WTC11 (cell line): ENCODE measurements around the gene MORN1. TPM values are rescaled to one million over a fixed set of nuclear protein-coding genes. Genes with fewer than 3 reads are reported as not detected.

Experiments used
- ATAC-seq: fragments of 200-7000 bp; cut with Tn5 transposase; 2 replicates; pipeline ENCODE4 v1.10.0; 2021; ENCODE audit warnings: mild to moderate bottlenecking, moderate library complexity
- CTCF ChIA-PET: fragments of 300-600 bp; sonication (Branson Sonifier 250); formaldehyde crosslinking; loops from one replicate; lab custom pipeline; 2021; ENCODE audit warnings: antibody characterized with exemption; lab: Charles Lee
- POLR2A ChIA-PET: fragments of 350-600 bp; sonication (Branson Sonifier 250); formaldehyde crosslinking; loops from one replicate; lab custom pipeline; 2021; ENCODE audit warnings: antibody characterized with exemption; lab: Charles Lee
- DNase-seq: peaks from one replicate; pipeline ENCODE4 v3.0.0; 2021; ENCODE audit warnings: low spot score
- H3K27ac Mint-ChIP-seq: 2 replicates; pipeline ENCODE4 v1.8.0; 2021; ENCODE audit warnings: mixed read lengths
- H3K27me3 Mint-ChIP-seq: 2 replicates; pipeline ENCODE4 v1.8.0; 2021; ENCODE audit warnings: low read depth, mild to moderate bottlenecking, moderate library complexity, mixed read lengths
- H3K36me3 Mint-ChIP-seq: 2 replicates; pipeline ENCODE4 v1.8.0; 2021; ENCODE audit warnings: mixed read lengths
- H3K4me1 Mint-ChIP-seq: 2 replicates; pipeline ENCODE4 v1.8.0; 2022; ENCODE audit warnings: mixed read lengths
- H3K4me3 Mint-ChIP-seq: 2 replicates; pipeline ENCODE4 v1.8.0; 2021; ENCODE audit warnings: mild to moderate bottlenecking, moderate library complexity, mixed read lengths
- H3K9me3 Mint-ChIP-seq: 2 replicates; pipeline ENCODE4 v1.8.0; 2021; ENCODE audit warnings: mixed read lengths
- AFF4 ChIP-seq: sonication (generic); formaldehyde crosslinking; IDR thresholded peaks from 2 replicates; pipeline ENCODE4 v1.8.1; 2023; ENCODE audit warnings: mild to moderate bottlenecking, missing genetic modification reagents, borderline replicate concordance
- ATF2 ChIP-seq: sonication (generic); formaldehyde crosslinking; IDR thresholded peaks from 2 replicates; pipeline ENCODE4 v1.8.1; 2022; ENCODE audit warnings: low read depth, missing genetic modification reagents, borderline replicate concordance
- CDX4 ChIP-seq: fragments of 250-450 bp; sonication (Bioruptor Pico); IDR thresholded peaks from 2 replicates; pipeline ENCODE4 v1.9.0; 2021; ENCODE audit warnings: moderate library complexity, mild to moderate bottlenecking, inconsistent platforms, borderline replicate concordance
- ELF4 ChIP-seq: sonication (generic); formaldehyde crosslinking; IDR thresholded peaks from 2 replicates; pipeline ENCODE4 v1.8.1; 2022; ENCODE audit warnings: low read depth, mild to moderate bottlenecking, moderate library complexity, missing genetic modification reagents
- FOXK1 ChIP-seq: sonication (generic); formaldehyde crosslinking; IDR thresholded peaks from 2 replicates; pipeline ENCODE4 v1.8.0; 2022; ENCODE audit warnings: mild to moderate bottlenecking, moderate library complexity, missing genetic modification reagents
- GRHL2 ChIP-seq: fragments of 250-450 bp; sonication (Bioruptor Pico); IDR thresholded peaks from 2 replicates; pipeline ENCODE4 v1.8.0; 2022; ENCODE audit warnings: mild to moderate bottlenecking, moderate library complexity; ENCODE audit not compliant: insufficient replicate concordance, severe bottlenecking
- MAX ChIP-seq: sonication (generic); formaldehyde crosslinking; IDR thresholded peaks from 2 replicates; pipeline ENCODE4 v1.8.0; 2022; ENCODE audit warnings: mild to moderate bottlenecking, missing genetic modification reagents
- NFE2L1 ChIP-seq: sonication (generic); formaldehyde crosslinking; IDR thresholded peaks from 2 replicates; pipeline ENCODE4 v1.8.1; 2023; ENCODE audit warnings: missing genetic modification reagents
- PRRX2 ChIP-seq: fragments of 250-450 bp; sonication (Bioruptor Pico); IDR thresholded peaks from 2 replicates; pipeline ENCODE4 v1.8.0; 2021; ENCODE audit warnings: mild to moderate bottlenecking
- RORB ChIP-seq: fragments of 250-450 bp; sonication (Bioruptor Pico); IDR thresholded peaks from 2 replicates; pipeline ENCODE4 v1.9.0; 2021; ENCODE audit warnings: mild to moderate bottlenecking
- SMAD3 ChIP-seq: sonication (generic); formaldehyde crosslinking; IDR thresholded peaks from 2 replicates; pipeline ENCODE4 v1.8.0; 2022; ENCODE audit warnings: missing genetic modification reagents, mild to moderate bottlenecking, borderline replicate concordance
- SMAD4 ChIP-seq: sonication (generic); formaldehyde crosslinking; IDR thresholded peaks from 2 replicates; pipeline ENCODE4 v1.8.0; 2022; ENCODE audit warnings: mild to moderate bottlenecking, missing genetic modification reagents
- SP1 ChIP-seq: sonication (generic); formaldehyde crosslinking; conservative IDR thresholded peaks from 2 replicates; pipeline ENCODE4 v1.8.1; 2022; ENCODE audit warnings: missing genetic modification reagents
- TEAD1 ChIP-seq: sonication (generic); formaldehyde crosslinking; IDR thresholded peaks from 2 replicates; pipeline ENCODE4 v1.8.0; 2022; ENCODE audit warnings: mild to moderate bottlenecking, missing genetic modification reagents
- TP53 ChIP-seq: sonication (generic); formaldehyde crosslinking; IDR thresholded peaks from 2 replicates; pipeline ENCODE4 v1.8.1; 2023; ENCODE audit warnings: mild to moderate bottlenecking, missing genetic modification reagents
- ZNF416 ChIP-seq: fragments of 250-450 bp; sonication (Bioruptor Pico); IDR thresholded peaks from 2 replicates; pipeline ENCODE4 v1.9.0; 2021; ENCODE audit warnings: mild to moderate bottlenecking, inconsistent platforms
- ZNF671 ChIP-seq: fragments of 250-450 bp; sonication (Bioruptor Pico); IDR thresholded peaks from 2 replicates; pipeline ENCODE4 v1.8.0; 2021; ENCODE audit warnings: mild to moderate bottlenecking
- ZSCAN18 ChIP-seq: fragments of 250-450 bp; sonication (Bioruptor Pico); IDR thresholded peaks from 2 replicates; pipeline ENCODE4 v2.1.2; 2022; ENCODE audit warnings: mild to moderate bottlenecking, moderate library complexity
- total RNA-seq: library from RNA; stranded (reverse); gene quantifications from 3 replicates; pipeline ENCODE4 v1.2.3, GENCODE V29; 2021

MORN1 gene
- total RNA-seq, 1 experiment from 2014 or later: 14.5 TPM

- Mint-ChIP-seq H3K4me1 (peaks cover 3% of the 10 kb centered on the region), H3K9me3 (no peaks in the 10 kb centered on the region), H3K36me3 (no peaks in the 10 kb centered on the region), H3K27me3 (no peaks in the 10 kb centered on the region; the same call in 1 of the 2 replicates), H3K27ac (no peak overlapping the region), H3K4me3 (no peak overlapping the region)
- no peak for DNase-seq
- ATAC-seq: no peak
- CTCF ChIA-PET: interaction anchor here (0.7 to 1.7 kb wide), 3 partner anchors 12 to 91 kb away, joined by 3 to 7 read pairs (median 3); no protein-coding TSS in a partner anchor
- POLR2A ChIA-PET: no interaction called here
- TF ChIP-seq TP53: no peak
- no peak for TF ChIP-seq NFE2L1
- no peak for TF ChIP-seq SP1 (CRISPR knock-in tag)
- no peak for TF ChIP-seq TEAD1 (CRISPR knock-in tag)
- TF ChIP-seq AFF4 (CRISPR knock-in tag): no peak
Observed at GRCh38 chr1:2318314-2319278, 72.8 kb downstream of the MORN1 start.

GRCh38 chr1:2317230-2318065 is 73.9 kb downstream of the MORN1 start:
- Mint-ChIP-seq H3K9me3 (no peaks in the 10 kb centered on the region), H3K4me1 (peaks cover 3% of the 10 kb centered on the region), H3K36me3 (no peaks in the 10 kb centered on the region), H3K27ac (peak overlapping the region; percentile 99), H3K4me3 (peak overlapping the region; percentile 39; the same call in 1 of the 2 replicates), H3K27me3 (no peaks in the 10 kb centered on the region; the same call in 1 of the 2 replicates)
- POLR2A ChIA-PET: interaction anchor here (0.6 to 0.7 kb wide), 2 partner anchors 64 to 119 kb away, joined by 3 read pairs; no protein-coding TSS in a partner anchor
- ATAC-seq (peak; percentile 7; the same call in 1 of the 2 replicates), DNase-seq (peak; percentile 45)
- CTCF ChIA-PET: interaction anchor here (1.3 to 8.7 kb wide), 5 partner anchors 11 to 122 kb away, joined by 8 to 98 read pairs (median 28); partner anchors contain the start of genes FAAP20 and SKI
- TF ChIP-seq RORB (CRISPR knock-in tag): no peak
- no peak for TF ChIP-seq ZNF416 (CRISPR knock-in tag)
- TF ChIP-seq ATF2 (CRISPR knock-in tag): no peak
- no peak for TF ChIP-seq MAX (CRISPR knock-in tag)
- TF ChIP-seq GRHL2 (CRISPR knock-in tag): no peak
- TF ChIP-seq SMAD3 (CRISPR knock-in tag): no peak
- no peak for TF ChIP-seq TP53
- no peak for TF ChIP-seq CDX4 (CRISPR knock-in tag)
- TF ChIP-seq FOXK1 (CRISPR knock-in tag): no peak
- no peak for TF ChIP-seq ELF4 (CRISPR knock-in tag)
- no peak for TF ChIP-seq ZSCAN18 (CRISPR knock-in tag)
- TF ChIP-seq SMAD4 (CRISPR knock-in tag): no peak
- no peak for TF ChIP-seq PRRX2 (CRISPR knock-in tag)
- TF ChIP-seq ZNF671: no peak
